ENCODE measurements around the gene GTPBP4. TPM values are rescaled to one million over a fixed set of nuclear protein-coding genes. Genes with fewer than 3 reads are reported as not detected.

GTPBP4 gene
- total RNA-seq, 1 donor from 2014 or later = 57.8 TPM

DNA sequence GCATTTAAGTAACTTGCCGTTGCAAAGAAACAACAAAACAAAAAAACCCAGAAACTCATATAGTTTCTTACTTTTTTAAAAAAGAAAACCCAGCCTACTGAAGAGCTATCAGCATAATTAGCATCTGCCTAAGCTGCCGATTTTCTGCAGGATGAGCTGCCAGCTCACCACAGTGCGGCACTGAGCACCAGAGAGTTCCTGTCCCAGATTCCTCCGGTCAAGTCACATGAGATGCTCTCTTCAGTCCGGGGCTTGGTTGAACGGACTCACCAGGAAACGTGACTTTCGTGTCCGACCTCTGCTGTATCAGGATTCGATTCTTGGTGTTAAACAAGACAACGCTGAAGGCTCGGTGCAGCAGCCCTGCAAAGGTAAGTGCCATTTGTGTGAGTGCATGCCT is 34.2 kb downstream of the GTPBP4 start:
- no peak overlapping the region for H3K27ac Mint-ChIP-seq
- peaks cover 20% of the 10 kb centered on the region for H3K36me3 Mint-ChIP-seq
- no peak overlapping the region for H3K4me3 Mint-ChIP-seq
- H3K27me3 Mint-ChIP-seq = no peaks in the 10 kb centered on the region
- DNase-seq (ENCODE audit: extremely low spot score, unreplicated experiment) = no peak
- H3K4me1 Mint-ChIP-seq (ENCODE audit: unreplicated experiment) = no peaks in the 10 kb centered on the region
- TF ChIP-seq, protein P1, sequence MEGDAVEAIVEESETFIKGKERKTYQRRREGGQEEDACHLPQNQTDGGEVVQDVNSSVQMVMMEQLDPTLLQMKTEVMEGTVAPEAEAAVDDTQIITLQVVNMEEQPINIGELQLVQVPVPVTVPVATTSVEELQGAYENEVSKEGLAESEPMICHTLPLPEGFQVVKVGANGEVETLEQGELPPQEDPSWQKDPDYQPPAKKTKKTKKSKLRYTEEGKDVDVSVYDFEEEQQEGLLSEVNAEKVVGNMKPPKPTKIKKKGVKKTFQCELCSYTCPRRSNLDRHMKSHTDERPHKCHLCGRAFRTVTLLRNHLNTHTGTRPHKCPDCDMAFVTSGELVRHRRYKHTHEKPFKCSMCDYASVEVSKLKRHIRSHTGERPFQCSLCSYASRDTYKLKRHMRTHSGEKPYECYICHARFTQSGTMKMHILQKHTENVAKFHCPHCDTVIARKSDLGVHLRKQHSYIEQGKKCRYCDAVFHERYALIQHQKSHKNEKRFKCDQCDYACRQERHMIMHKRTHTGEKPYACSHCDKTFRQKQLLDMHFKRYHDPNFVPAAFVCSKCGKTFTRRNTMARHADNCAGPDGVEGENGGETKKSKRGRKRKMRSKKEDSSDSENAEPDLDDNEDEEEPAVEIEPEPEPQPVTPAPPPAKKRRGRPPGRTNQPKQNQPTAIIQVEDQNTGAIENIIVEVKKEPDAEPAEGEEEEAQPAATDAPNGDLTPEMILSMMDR (conservative IDR thresholded peaks at IDR 0.05) = no peak
- no peaks in the 10 kb centered on the region for H3K9me3 Mint-ChIP-seq

DNA sequence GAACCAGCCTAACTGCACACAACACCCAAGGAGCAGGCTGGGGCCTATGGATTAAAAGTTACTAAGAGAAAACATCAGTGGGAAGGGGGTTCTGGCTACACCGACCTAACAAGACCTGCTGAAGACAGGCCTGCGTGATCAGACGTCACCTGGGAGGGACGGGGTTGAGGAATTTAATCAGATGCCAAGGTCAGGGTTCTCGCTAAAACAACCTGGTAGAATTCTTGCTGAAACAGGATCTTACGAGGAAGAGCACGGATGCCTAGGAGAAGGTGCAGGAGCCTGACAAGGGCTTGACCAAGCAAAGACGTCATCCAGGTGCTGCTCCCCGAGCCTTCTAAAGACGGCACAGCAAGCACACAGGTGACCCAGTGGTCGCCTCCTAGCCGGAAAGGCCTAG is 35.9 kb downstream of the GTPBP4 start:
- H3K4me3 Mint-ChIP-seq = no peak overlapping the region

DNA sequence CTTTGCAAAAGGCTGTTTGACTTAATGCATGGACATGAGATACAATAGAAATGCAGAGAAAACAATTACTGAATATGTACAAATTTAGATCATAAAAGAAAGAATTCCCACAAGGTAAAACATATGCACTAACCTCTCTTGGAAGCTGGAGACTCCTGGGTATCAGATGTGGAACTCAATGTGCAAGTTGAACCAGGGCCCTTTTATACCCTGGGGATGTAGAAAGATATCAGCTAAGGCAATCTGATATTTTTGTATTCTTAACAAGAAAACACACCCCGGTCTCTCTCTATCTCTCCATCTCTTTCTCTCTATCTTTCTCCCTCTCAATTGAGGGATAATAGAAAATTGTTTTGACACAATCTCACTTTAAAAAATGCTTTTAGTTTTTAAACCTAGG is 37.4 kb downstream of the GTPBP4 start, which contains the start of gene IDI2:
IDI2 (minus strand) TSS at position 177 of the 400 bp plus-strand sequence. CDS start 1,136 bp downstream, outside the sequence.
- H3K27me3 Mint-ChIP-seq = no peaks in the 10 kb centered on the region
- no peaks in the 10 kb centered on the region for H3K9me3 Mint-ChIP-seq
- TF ChIP-seq, protein P1 (conservative IDR thresholded peaks at IDR 0.05) = no peak
- no peak within 1 kb of the TSS for H3K4me3 Mint-ChIP-seq
- peaks cover 6% of the 10 kb centered on the region for H3K36me3 Mint-ChIP-seq
- no peak for DNase-seq (ENCODE audit: extremely low spot score, unreplicated experiment)
- no peaks in the 10 kb centered on the region for H3K4me1 Mint-ChIP-seq (ENCODE audit: unreplicated experiment)
- H3K27ac Mint-ChIP-seq = no peak within 1 kb of the TSS

More for the DNA sequence above, 35.9 kb downstream of the GTPBP4 start:
- H3K27ac Mint-ChIP-seq = no peak overlapping the region
- H3K36me3 Mint-ChIP-seq = peaks cover 11% of the 10 kb centered on the region
- DNase-seq (ENCODE audit: extremely low spot score, unreplicated experiment) = no peak
- H3K9me3 Mint-ChIP-seq = no peaks in the 10 kb centered on the region
- H3K4me1 Mint-ChIP-seq (ENCODE audit: unreplicated experiment) = no peaks in the 10 kb centered on the region
- H3K27me3 Mint-ChIP-seq = no peaks in the 10 kb centered on the region
- TF ChIP-seq, protein P1 (conservative IDR thresholded peaks at IDR 0.05) = no peak

DNA sequence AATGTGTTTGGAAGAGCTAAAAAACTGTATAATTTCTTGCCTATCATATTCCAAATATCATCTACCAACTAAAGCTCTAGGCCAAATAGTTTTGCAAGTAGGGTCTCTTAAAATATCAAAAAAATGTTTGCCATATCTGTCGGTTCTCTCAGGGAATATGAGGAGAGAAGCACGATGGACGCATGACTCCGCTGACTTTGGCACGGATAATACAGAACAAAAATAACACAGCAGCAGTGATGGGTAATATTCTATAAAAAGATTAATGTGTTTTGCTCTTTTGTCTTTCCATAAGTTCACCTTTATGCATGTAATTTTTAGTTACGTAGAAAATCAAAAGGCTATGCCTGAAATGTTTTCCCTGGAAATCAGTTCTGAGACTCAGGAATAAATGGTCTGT is 38.3 kb downstream of the GTPBP4 start:
- Mint-ChIP-seq H3K27ac (no peak overlapping the region), H3K27me3 (no peaks in the 10 kb centered on the region), H3K4me1 (ENCODE audit: unreplicated experiment) (no peaks in the 10 kb centered on the region), H3K9me3 (no peaks in the 10 kb centered on the region), H3K36me3 (peaks cover 4% of the 10 kb centered on the region), H3K4me3 (no peak overlapping the region)
- TF ChIP-seq, protein P1 (conservative IDR thresholded peaks at IDR 0.05) = no peak
- DNase-seq (ENCODE audit: extremely low spot score, unreplicated experiment) = no peak

DNA sequence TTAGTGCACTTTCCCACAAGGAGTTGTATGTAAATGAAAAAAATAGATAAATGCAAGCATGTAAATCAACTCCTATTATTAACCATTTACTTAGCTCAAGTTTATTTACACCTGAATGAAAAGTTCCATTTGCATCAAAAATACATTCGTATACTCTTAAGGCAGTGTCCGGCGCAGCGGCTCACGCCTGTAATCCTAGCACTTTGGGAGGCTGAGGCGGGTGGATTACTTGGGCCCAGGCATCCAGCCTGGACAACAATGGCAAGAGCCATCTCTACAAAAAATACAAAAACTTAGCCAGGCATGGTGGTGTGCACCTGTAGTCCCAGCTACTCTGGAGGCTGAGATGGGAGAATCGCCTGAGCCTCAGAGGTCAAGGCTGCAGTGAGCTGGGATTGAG is 41.6 kb downstream of the GTPBP4 start:
- H3K4me3 Mint-ChIP-seq = no peak overlapping the region
- peaks cover 4% of the 10 kb centered on the region for H3K36me3 Mint-ChIP-seq
- TF ChIP-seq, protein P1 (conservative IDR thresholded peaks at IDR 0.05) = no peak
- H3K4me1 Mint-ChIP-seq (ENCODE audit: unreplicated experiment) = no peaks in the 10 kb centered on the region
- no peak overlapping the region for H3K27ac Mint-ChIP-seq
- H3K27me3 Mint-ChIP-seq = no peaks in the 10 kb centered on the region
- no peaks in the 10 kb centered on the region for H3K9me3 Mint-ChIP-seq
- no peak for DNase-seq (ENCODE audit: extremely low spot score, unreplicated experiment)

DNA sequence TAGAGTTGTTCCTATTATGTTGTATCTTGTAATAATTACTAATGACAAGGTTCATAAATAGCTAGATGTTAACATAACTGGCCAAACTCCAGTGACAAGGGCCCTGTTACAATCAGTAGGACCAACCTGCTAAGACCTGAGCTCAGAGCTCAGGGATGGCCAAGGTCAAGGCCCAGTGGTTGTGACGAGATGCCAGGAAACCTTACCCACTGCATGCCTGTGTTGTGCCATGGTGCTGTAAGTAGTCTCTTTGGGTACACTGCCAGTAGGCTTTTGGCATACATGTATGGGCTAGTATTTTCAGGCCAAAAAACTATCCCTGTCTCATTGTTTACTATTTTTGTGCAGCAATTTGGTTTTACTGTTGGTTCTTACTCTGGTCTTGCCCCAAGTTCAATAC is 45.4 kb downstream of the GTPBP4 start:
- no peak overlapping the region for H3K4me3 Mint-ChIP-seq
- peaks cover 4% of the 10 kb centered on the region for H3K36me3 Mint-ChIP-seq
- H3K27me3 Mint-ChIP-seq = no peaks in the 10 kb centered on the region
- no peaks in the 10 kb centered on the region for H3K9me3 Mint-ChIP-seq
- H3K4me1 Mint-ChIP-seq (ENCODE audit: unreplicated experiment) = peaks cover 5% of the 10 kb centered on the region
- TF ChIP-seq, protein P1 (conservative IDR thresholded peaks at IDR 0.05) = no peak
- no peak overlapping the region for H3K27ac Mint-ChIP-seq
- no peak for DNase-seq (ENCODE audit: extremely low spot score, unreplicated experiment)

Data from type B pancreatic cell (in vitro differentiated cells).